HepG2 (cell line): Measurements from ENCODE around the gene ANXA9. TPM values are rescaled to one million over a fixed set of nuclear protein-coding genes. Genes with fewer than 3 reads are reported as not detected.

Source experiments
- ARID3A ChIP-seq: IDR thresholded peaks from 2 replicates; pipeline ENCODE4 v1.6.1; 2012; ENCODE audit warnings: low read depth, low read length, improper control_type of control experiment
- ARNT2 ChIP-seq: sonication (generic); formaldehyde crosslinking; IDR thresholded peaks from 2 replicates; pipeline ENCODE4 v1.8.0; 2022; ENCODE audit warnings: mild to moderate bottlenecking, low read depth, missing genetic modification reagents, moderate library complexity
- CEBPG ChIP-seq: IDR thresholded peaks from 2 replicates; pipeline ENCODE4 v1.6.1; 2016
- E2F1 ChIP-seq: sonication (generic); formaldehyde crosslinking; IDR thresholded peaks from 2 replicates; pipeline ENCODE4 v1.5.0; 2020; ENCODE audit warnings: missing genetic modification reagents
- HDAC2 ChIP-seq: sonication (generic); formaldehyde crosslinking; IDR thresholded peaks from 2 replicates; pipeline ENCODE4 v1.4.0; 2020; ENCODE audit warnings: missing genetic modification reagents
- HINFP ChIP-seq: sonication (generic); formaldehyde crosslinking; IDR thresholded peaks from 2 replicates; pipeline ENCODE4 v1.4.0; 2020; ENCODE audit warnings: low read depth, mild to moderate bottlenecking, missing genetic modification reagents
- HOXA9 ChIP-seq: sonication (generic); formaldehyde crosslinking; IDR thresholded peaks from 2 replicates; pipeline ENCODE4 v1.8.1; 2022; ENCODE audit warnings: missing genetic modification reagents, mild to moderate bottlenecking, moderate library complexity, borderline replicate concordance
- SALL2 ChIP-seq: sonication (generic); formaldehyde crosslinking; IDR thresholded peaks from 2 replicates; pipeline ENCODE4 v1.8.1; 2023; ENCODE audit warnings: mild to moderate bottlenecking, missing genetic modification reagents, inconsistent platforms
- SNAPC2 ChIP-seq: sonication (generic); formaldehyde crosslinking; IDR thresholded peaks from 2 replicates; pipeline ENCODE4 v1.8.1; 2022; ENCODE audit warnings: mild to moderate bottlenecking, missing genetic modification reagents
- SP5 ChIP-seq: IDR thresholded peaks from 2 replicates; pipeline ENCODE4 v1.6.1; 2016; ENCODE audit warnings: low read depth, borderline replicate concordance
- THRA ChIP-seq: sonication (generic); formaldehyde crosslinking; IDR thresholded peaks from 2 replicates; pipeline ENCODE4 v1.4.0; 2020; ENCODE audit warnings: missing genetic modification reagents, borderline replicate concordance
- ZMYM3 ChIP-seq: sonication (generic); formaldehyde crosslinking; IDR thresholded peaks from 2 replicates; pipeline ENCODE4 v1.5.1; 2020; ENCODE audit warnings: mild to moderate bottlenecking, missing genetic modification reagents
- ZNF225 ChIP-seq: sonication (generic); formaldehyde crosslinking; IDR thresholded peaks from 2 replicates; pipeline ENCODE4 v1.4.0; 2020; ENCODE audit warnings: mild to moderate bottlenecking, missing genetic modification reagents
- ZNF446 ChIP-seq: sonication (generic); formaldehyde crosslinking; IDR thresholded peaks from 2 replicates; pipeline ENCODE4 v1.5.0; 2020; ENCODE audit warnings: mild to moderate bottlenecking, missing genetic modification reagents
- ZNF607 ChIP-seq: sonication (generic); formaldehyde crosslinking; IDR thresholded peaks from 2 replicates; pipeline ENCODE4 v1.5.1; 2020; ENCODE audit warnings: missing genetic modification reagents, mild to moderate bottlenecking, borderline replicate concordance
- ZNF768 ChIP-seq: sonication (generic); formaldehyde crosslinking; IDR thresholded peaks from 2 replicates; pipeline ENCODE4 v1.4.0; 2020; ENCODE audit warnings: missing genetic modification reagents
- ZNF883 ChIP-seq: sonication (generic); formaldehyde crosslinking; IDR thresholded peaks from 2 replicates; pipeline ENCODE4 v1.5.1; 2020; ENCODE audit warnings: mild to moderate bottlenecking, missing genetic modification reagents; ENCODE audit errors: not compliant biosample characterization
- polyA plus RNA-seq, 8 experiments: library from polyadenylated mRNA; depleted of rRNA in 3 of 8; stranded (reverse) in 7 of 8; unstranded in 1 of 8; fragments of >200 nt; fragmentation: Illumina TruSeq in 4 of 8; extraction: Trizol in 4 of 8; gene quantifications; 2 replicates each; pipeline versions ENCODE4 v1.2.1 to v1.2.3, GENCODE V29; 2011 to 2016; ENCODE audit warnings: low read depth in 4 of 8, missing spikeins in 1 of 8, mixed read lengths in 1 of 8; ENCODE audit not compliant: insufficient read depth in 1 of 8
- total RNA-seq, 5 experiments: library from RNA; depleted of rRNA; stranded (reverse); fragments of >200 nt; fragmentation: Illumina TruSeq; extraction: Trizol; gene quantifications; 2 replicates each; pipeline ENCODE4 v1.2.3, GENCODE V29; 2016; ENCODE audit warnings: low read depth in 1 of 5

The ANXA9 gene
- total and polyA plus RNA-seq, 2 of the 13 experiments (the other 11 are each of a cell fraction or from before 2014, with no cell fraction given): 13.3 to 23.9 TPM

- peak; percentile 66 for TF ChIP-seq ZNF883 (CRISPR knock-in tag)
- peak; percentile 91; the same call in 1 of the 2 replicates for TF ChIP-seq ZNF225 (CRISPR knock-in tag)
- TF ChIP-seq ZNF607 (CRISPR knock-in tag): no peak
- TF ChIP-seq HOXA9 (CRISPR knock-in tag): no peak
- 0 out of 2 replicates have a peak, but pooled peaks have one; percentile 30 for TF ChIP-seq HINFP (CRISPR knock-in tag)
- TF ChIP-seq ARID3A: no peak; the same call in 1 of the 2 replicates
- TF ChIP-seq E2F1 (CRISPR knock-in tag): peak; percentile 39; the same call in 1 of the 2 replicates
- peak; percentile 31; the same call in 1 of the 2 replicates for TF ChIP-seq HDAC2
- TF ChIP-seq THRA (CRISPR knock-in tag): no peak
- TF ChIP-seq ARNT2 (CRISPR knock-in tag): peak; percentile 67
- TF ChIP-seq SP5: peak; percentile 14; the same call in 1 of the 2 replicates
- no peak for TF ChIP-seq ZNF446
- no peak for TF ChIP-seq CEBPG (CRISPR knock-in tag)
- peak; percentile 79 for TF ChIP-seq SALL2 (CRISPR knock-in tag)
- TF ChIP-seq ZNF768 (CRISPR knock-in tag): peak; percentile 15; the same call in 1 of the 2 replicates
- TF ChIP-seq SNAPC2 (CRISPR knock-in tag): peak; percentile 68; the same call in 1 of the 2 replicates
- peak; percentile 75 for TF ChIP-seq ZMYM3 (CRISPR knock-in tag)
These were observed 26.4 kb downstream of the ANXA9 start, which contains the start of gene PRUNE1 (continued) for GRCh38 chr1:151008244-151009205.
